Liver (tissue), 3 donors: ENCODE results near the gene TLR9.

Source experiments
- CTCF ChIP-seq: fragments of 150-350 bp; IDR thresholded peaks from 2 replicates; pipeline ENCODE4 v1.5.1; 2017; ENCODE audit warnings: improper control_type of control experiment, low read depth, low read length; ENCODE audit not compliant: missing input control
- EGR1 ChIP-seq, 2 donors: IDR thresholded peaks; 2 replicates each; pipeline ENCODE4 v1.6.1; 2016 to 2018; ENCODE audit warnings: antibody characterized with exemption in 2 of 2, low read depth in 2 of 2
- donor health status: healthy.
- donor health status: healthy.

- TF ChIP-seq CTCF: no peak
- no peak for TF ChIP-seq EGR1 (IDR thresholded peaks at IDR 0.05; ENCODE audit: low read depth in 2 of 2)
These were observed 31.2 kb upstream of the TLR9 start for GRCh38 chr3:52256622-52257021.
